ENCODE data around the gene GUCY2D. TPM values are rescaled to one million over a fixed set of nuclear protein-coding genes. Genes with fewer than 3 reads are reported as not detected.

Gene GUCY2D
- total RNA-seq, 1 donor from 2014 or later, result not detected

GRCh38 chr17:8015957-8016631, 13.7 kb downstream of the GUCY2D start:
- H3K4me1 ChIP-seq, result peaks cover 36% of the 10 kb centered on the region
- H3K27ac ChIP-seq, result no peak overlapping the region
- no peak for TF ChIP-seq CTCF (IDR thresholded peaks at IDR 0.05)
- TF ChIP-seq POLR2AphosphoS5 (IDR thresholded peaks at IDR 0.05; ENCODE audit: insufficient read depth in 1 of 2, low read depth in 1 of 2), result no peak
- TF ChIP-seq POLR2A (IDR thresholded peaks at IDR 0.05), result no peak
- H3K9me3 ChIP-seq, result no peaks in the 10 kb centered on the region
- intact Hi-C loops (cut with DNase I), result no loop called here
- peak overlapping the region; percentile 44 to 48 for H3K4me3 ChIP-seq
- H3K36me3 ChIP-seq, result no peaks in the 10 kb centered on the region
- DNase-seq (ENCODE audit: extremely low spot score in 2 of 2), result peak in 1 of 2 donors; percentile 93
- no peaks in the 10 kb centered on the region for H3K27me3 ChIP-seq

- Histone ChIP-seq H3K36me3 (no peaks in the 10 kb centered on the region), H3K27me3 (no peaks in the 10 kb centered on the region), H3K4me3 (peak overlapping the region; percentile 44 to 48), H3K9me3 (no peaks in the 10 kb centered on the region), H3K4me1 (peaks cover 36% of the 10 kb centered on the region), H3K27ac (peak overlapping the region; percentile 14)
- intact Hi-C loops (cut with DNase I), result no loop called here
- DNase-seq (ENCODE audit: extremely low spot score in 2 of 2), result peak; percentile 83 to 90
- no peak for TF ChIP-seq POLR2AphosphoS5 (IDR thresholded peaks at IDR 0.05; ENCODE audit: insufficient read depth in 1 of 2, low read depth in 1 of 2)
- TF ChIP-seq CTCF (IDR thresholded peaks at IDR 0.05), result peak in 2 of 3 experiments; percentile 30 to 50
These were observed 14.4 kb downstream of the GUCY2D start for GRCh38 chr17:8016632-8017424.

- Histone ChIP-seq H3K4me3 (no peak overlapping the region), H3K36me3 (no peaks in the 10 kb centered on the region), H3K4me1 (peaks cover 36% of the 10 kb centered on the region), H3K9me3 (no peaks in the 10 kb centered on the region), H3K27me3 (no peaks in the 10 kb centered on the region), H3K27ac (no peak overlapping the region)
- TF ChIP-seq CTCF (IDR thresholded peaks at IDR 0.05), result no peak
- no peak for TF ChIP-seq POLR2A (IDR thresholded peaks at IDR 0.05)
- DNase-seq (ENCODE audit: extremely low spot score in 2 of 2), result peak; percentile 3 to 6
- intact Hi-C loops (cut with DNase I), result no loop called here
These were observed 16.0 kb downstream of the GUCY2D start for GRCh38 chr17:8018436-8018835.

GRCh38 chr17:8019166-8019565, 16.8 kb downstream of the GUCY2D start:
- TF ChIP-seq CTCF (IDR thresholded peaks at IDR 0.05) (no peak), POLR2A (IDR thresholded peaks at IDR 0.05) (no peak), POLR2AphosphoS5 (IDR thresholded peaks at IDR 0.05; ENCODE audit: insufficient read depth in 1 of 2, low read depth in 1 of 2) (no peak)
- DNase-seq (ENCODE audit: extremely low spot score in 2 of 2), result peak; percentile 81 to 82
- Histone ChIP-seq H3K27me3 (no peaks in the 10 kb centered on the region), H3K4me3 (no peak overlapping the region), H3K27ac (no peak overlapping the region), H3K4me1 (peaks cover 36% of the 10 kb centered on the region), H3K9me3 (no peaks in the 10 kb centered on the region), H3K36me3 (no peaks in the 10 kb centered on the region)
- intact Hi-C loops (cut with DNase I), result no loop called here
